ENCODE measurements around the gene GOLPH3L. TPM values are rescaled to one million over a fixed set of nuclear protein-coding genes. Genes with fewer than 3 reads are reported as not detected.
A peak's percentile ranks its signal among the peaks of the same experiment; 100 is the strongest.
"Not testable (repeated sequence)": the region's sequence is repeated elsewhere in the genome, so short reads cannot be mapped to it uniquely, and the experiment has no call there.

Gene GOLPH3L
- total RNA-seq, 4 donors from 2014 or later: 9.8 to 18.6 (median 15.7) TPM

DNA sequence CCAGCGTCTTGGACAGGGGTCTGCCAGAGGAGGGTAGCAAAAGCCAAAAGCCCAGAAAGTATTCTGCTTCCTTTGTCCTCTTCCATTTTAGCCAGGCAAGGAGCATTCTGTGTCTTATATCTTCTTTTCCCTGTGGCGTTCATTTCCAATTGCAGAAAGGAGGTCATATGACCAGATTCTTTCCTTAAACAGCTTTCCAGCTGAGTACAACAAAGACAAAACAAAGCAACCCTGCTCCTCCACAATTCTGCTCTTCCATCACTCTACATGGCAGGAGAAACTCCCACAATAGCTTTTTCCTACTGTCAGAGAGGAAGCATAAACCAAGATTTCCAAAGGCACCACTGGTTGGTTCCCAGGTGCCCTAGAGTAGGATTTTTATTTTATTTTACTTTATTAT lies 87.2 kb downstream of the GOLPH3L start:
- Histone ChIP-seq H3K4me1 (peaks cover 14 to 31% of the 10 kb centered on the region in 2 donors), H3K27me3 (no peaks in the 10 kb centered on the region), H3K9me3 (no peaks in the 10 kb centered on the region), H3K4me3 (no peak overlapping the region), H3K27ac (peak overlapping the region in 2 of 4 donors; percentile 75 to 81), H3K36me3 (no peaks in the 10 kb centered on the region)
- no peak for DNase-seq
- no peak for ATAC-seq
- in situ Hi-C loops (cut with MboI; ENCODE audit: low sequenced_read_pairs in 4 of 4) (loop anchor here in 1 of 4 donors (10.0 kb wide), 1 partner anchor 145 kb away; no protein-coding TSS in a partner anchor), intact Hi-C loops (cut with DNase I; ENCODE audit: low total_unique reads) (loop anchor here (10.0 kb wide), 1 partner anchor 245 kb away; the partner anchor contains the start of gene RPRD2)
- TF ChIP-seq, protein P1, sequence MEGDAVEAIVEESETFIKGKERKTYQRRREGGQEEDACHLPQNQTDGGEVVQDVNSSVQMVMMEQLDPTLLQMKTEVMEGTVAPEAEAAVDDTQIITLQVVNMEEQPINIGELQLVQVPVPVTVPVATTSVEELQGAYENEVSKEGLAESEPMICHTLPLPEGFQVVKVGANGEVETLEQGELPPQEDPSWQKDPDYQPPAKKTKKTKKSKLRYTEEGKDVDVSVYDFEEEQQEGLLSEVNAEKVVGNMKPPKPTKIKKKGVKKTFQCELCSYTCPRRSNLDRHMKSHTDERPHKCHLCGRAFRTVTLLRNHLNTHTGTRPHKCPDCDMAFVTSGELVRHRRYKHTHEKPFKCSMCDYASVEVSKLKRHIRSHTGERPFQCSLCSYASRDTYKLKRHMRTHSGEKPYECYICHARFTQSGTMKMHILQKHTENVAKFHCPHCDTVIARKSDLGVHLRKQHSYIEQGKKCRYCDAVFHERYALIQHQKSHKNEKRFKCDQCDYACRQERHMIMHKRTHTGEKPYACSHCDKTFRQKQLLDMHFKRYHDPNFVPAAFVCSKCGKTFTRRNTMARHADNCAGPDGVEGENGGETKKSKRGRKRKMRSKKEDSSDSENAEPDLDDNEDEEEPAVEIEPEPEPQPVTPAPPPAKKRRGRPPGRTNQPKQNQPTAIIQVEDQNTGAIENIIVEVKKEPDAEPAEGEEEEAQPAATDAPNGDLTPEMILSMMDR (IDR thresholded peaks at IDR 0.05 in 4 of 5, conservative IDR thresholded peaks at IDR 0.05 in 1 of 5): no peak
- TF ChIP-seq POLR2A (IDR thresholded peaks at IDR 0.05): no peak

DNA sequence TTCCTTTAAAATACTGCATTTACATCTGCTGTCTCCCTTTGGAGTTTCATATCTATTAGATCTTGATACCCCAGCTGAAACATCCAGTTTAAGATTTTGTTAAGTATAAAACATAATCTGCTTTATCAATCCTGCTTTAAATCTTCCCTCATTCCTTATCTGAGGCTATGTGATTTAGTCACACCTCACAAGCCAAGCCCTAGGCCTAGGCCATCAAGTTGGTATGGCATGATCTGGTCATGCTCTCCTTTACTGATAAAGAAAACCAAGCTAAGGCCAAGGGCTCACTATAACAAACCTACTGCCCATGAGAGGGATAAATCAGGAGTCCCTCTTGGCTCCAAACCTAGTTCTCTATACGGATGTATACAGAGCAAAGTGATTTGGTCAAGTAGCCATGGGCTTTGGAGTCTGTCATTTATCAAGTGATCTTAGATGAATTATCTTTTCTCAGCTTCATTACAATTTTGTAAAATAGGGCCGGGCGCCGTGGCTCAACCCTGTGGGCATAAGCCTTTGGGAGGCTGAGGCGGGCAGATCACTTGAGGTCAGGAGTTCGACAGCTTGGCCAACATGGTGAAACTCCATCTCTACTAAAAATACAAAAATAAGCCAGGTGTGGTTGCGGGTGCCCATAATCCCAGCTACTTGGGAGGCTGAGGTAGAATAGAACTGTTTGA lies 90.4 kb downstream of the GOLPH3L start:
- in situ Hi-C loops (cut with MboI; ENCODE audit: low sequenced_read_pairs in 4 of 4) (no loop called here), intact Hi-C loops (cut with DNase I; ENCODE audit: low total_unique reads) (no loop called here)
- Histone ChIP-seq H3K36me3 (no peaks in the 10 kb centered on the region), H3K27ac (no peak overlapping the region), H3K27me3 (no peaks in the 10 kb centered on the region), H3K4me3 (no peak overlapping the region), H3K4me1 (peaks cover 4 to 15% of the 10 kb centered on the region in 2 donors), H3K9me3 (no peaks in the 10 kb centered on the region)
- no peak for TF ChIP-seq POLR2A (IDR thresholded peaks at IDR 0.05)
- TF ChIP-seq, protein P1 (IDR thresholded peaks at IDR 0.05 in 4 of 5, conservative IDR thresholded peaks at IDR 0.05 in 1 of 5): no peak
- DNase-seq (no peak), ATAC-seq (no peak)

DNA sequence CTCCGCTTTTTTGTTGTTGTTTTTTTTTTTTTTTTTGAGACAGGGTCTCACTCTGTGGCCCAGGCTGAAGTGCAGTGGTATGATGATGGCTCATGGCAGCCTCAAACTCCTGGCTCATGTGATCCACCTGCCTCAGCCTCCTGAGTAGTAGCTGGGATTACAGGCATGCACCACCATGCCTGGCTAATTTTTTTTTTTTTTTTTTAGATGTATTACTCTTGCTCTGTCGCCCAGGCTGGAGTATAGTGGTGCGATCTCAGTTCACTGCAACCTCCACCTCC lies 91.6 kb downstream of the GOLPH3L start:
- H3K4me1 ChIP-seq: peaks cover 4 to 11% of the 10 kb centered on the region in 2 donors
- H3K27ac ChIP-seq: peak overlapping the region in 3 of 4 donors; percentile 52 to 70 (median 68)
- H3K27me3 ChIP-seq; intact Hi-C loops (cut with DNase I; ENCODE audit: low total_unique reads); H3K4me3 ChIP-seq; H3K36me3 ChIP-seq; H3K9me3 ChIP-seq; DNase-seq; in situ Hi-C loops (cut with MboI; ENCODE audit: low sequenced_read_pairs in 4 of 4); ATAC-seq: not testable (repeated sequence)

DNA sequence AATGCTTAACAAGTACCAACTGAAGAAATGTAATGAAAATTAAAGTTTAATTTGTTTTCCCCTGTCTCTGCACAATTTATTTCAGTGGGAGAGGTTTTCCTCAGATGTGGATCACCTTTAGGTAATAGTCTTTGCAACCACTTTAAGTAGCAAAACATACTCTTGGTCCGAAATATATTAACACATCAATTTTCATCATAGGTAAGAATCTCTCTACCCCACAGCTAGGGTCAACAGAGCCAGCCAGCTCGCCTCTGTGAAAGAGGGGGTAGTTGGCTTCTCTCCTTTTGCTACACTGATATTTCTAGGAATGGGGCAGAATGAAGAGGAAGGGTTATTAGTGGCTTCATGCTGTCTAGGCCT lies 92.7 kb downstream of the GOLPH3L start:
- H3K27ac ChIP-seq: peak overlapping the region; percentile 52 to 71 (median 69)
- no peaks in the 10 kb centered on the region for H3K27me3 ChIP-seq
- no peak for DNase-seq
- H3K4me1 ChIP-seq: peaks cover 0 to 11% of the 10 kb centered on the region in 2 donors
- no peak overlapping the region for H3K4me3 ChIP-seq
- TF ChIP-seq, protein P1 (IDR thresholded peaks at IDR 0.05 in 4 of 5, conservative IDR thresholded peaks at IDR 0.05 in 1 of 5): no peak
- no peak for TF ChIP-seq POLR2A (IDR thresholded peaks at IDR 0.05)
- no peaks in the 10 kb centered on the region for H3K9me3 ChIP-seq
- in situ Hi-C loops (cut with MboI; ENCODE audit: low sequenced_read_pairs in 4 of 4) (no loop called here), intact Hi-C loops (cut with DNase I; ENCODE audit: low total_unique reads) (no loop called here)
- H3K36me3 ChIP-seq: no peaks in the 10 kb centered on the region
- ATAC-seq: no peak

DNA sequence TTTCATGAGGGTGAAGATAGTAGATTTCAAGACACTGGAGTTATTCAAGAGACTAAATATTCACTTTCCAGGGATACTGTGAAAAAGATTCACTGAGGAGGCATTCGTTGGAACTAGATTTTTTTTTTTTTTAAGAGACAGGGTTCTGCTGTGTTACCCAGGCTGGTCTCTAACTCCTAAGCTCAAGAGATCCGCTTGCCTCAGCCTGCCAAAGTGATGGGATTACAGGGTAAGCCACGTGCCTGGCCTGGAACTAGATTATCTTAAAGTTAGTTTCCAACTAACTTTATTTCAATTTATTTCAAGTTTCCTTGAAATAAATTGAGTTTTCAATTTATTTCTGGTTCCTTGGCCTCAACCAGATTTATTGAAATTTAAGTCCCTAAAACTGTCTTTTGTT lies 93.2 kb downstream of the GOLPH3L start:
- H3K27me3 ChIP-seq: no peaks in the 10 kb centered on the region
- H3K27ac ChIP-seq: peak overlapping the region; percentile 52 to 71 (median 69)
- intact Hi-C loops (cut with DNase I; ENCODE audit: low total_unique reads) (no loop called here), in situ Hi-C loops (cut with MboI; ENCODE audit: low sequenced_read_pairs in 4 of 4) (no loop called here)
- TF ChIP-seq, protein P1 (IDR thresholded peaks at IDR 0.05 in 4 of 5, conservative IDR thresholded peaks at IDR 0.05 in 1 of 5): no peak
- no peak for TF ChIP-seq POLR2A (IDR thresholded peaks at IDR 0.05)
- ATAC-seq (no peak), DNase-seq (no peak)
- H3K36me3 ChIP-seq: no peaks in the 10 kb centered on the region
- H3K4me1 ChIP-seq: peaks cover 0 to 11% of the 10 kb centered on the region in 2 donors
- H3K4me3 ChIP-seq: no peak overlapping the region
- H3K9me3 ChIP-seq: no peaks in the 10 kb centered on the region

DNA sequence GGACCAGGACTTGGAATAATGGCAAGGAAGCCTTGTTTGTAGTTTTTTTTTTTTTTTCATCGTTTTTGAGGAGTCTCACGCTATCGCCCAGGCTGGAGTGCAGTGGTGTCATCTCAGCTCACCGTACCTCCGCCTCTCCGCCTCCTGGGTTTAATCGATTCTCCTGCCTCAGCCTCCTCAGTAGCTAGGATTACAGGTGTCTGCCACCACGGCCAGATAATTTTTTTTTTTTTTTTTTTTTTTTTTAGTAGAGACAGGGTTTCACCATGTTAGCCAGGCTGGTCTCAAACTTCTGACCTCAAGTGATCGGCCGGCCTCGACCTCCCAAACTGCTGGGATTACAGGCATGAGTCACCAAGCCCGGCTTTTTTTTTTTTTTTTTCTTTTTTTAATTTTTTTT lies 94.6 kb downstream of the GOLPH3L start:
- ATAC-seq; H3K27me3 ChIP-seq; intact Hi-C loops (cut with DNase I; ENCODE audit: low total_unique reads); DNase-seq; H3K36me3 ChIP-seq; H3K27ac ChIP-seq; H3K9me3 ChIP-seq; in situ Hi-C loops (cut with MboI; ENCODE audit: low sequenced_read_pairs in 4 of 4); H3K4me3 ChIP-seq: not testable (repeated sequence)
- H3K4me1 ChIP-seq: peaks cover 0 to 11% of the 10 kb centered on the region in 2 donors
